Activated CD4-positive, alpha-beta memory T cell treated with anti-CD3 and anti-CD28 coated beads, Interleukin-2, amount 10 ng/mL, durations not matched to agents 7 days and 5 days (primary cell): ENCODE data around the gene FOXD4L1. TPM values are rescaled to one million over a fixed set of nuclear protein-coding genes. Genes with fewer than 3 reads are reported as not detected.
"Not testable (repeated sequence)": the region's sequence is repeated elsewhere in the genome, so short reads cannot be mapped to it uniquely, and the experiment has no call there.

Source experiments
- CTCF ChIA-PET: fragments of 350-600 bp; sonication (Branson Sonifier 250); formaldehyde crosslinking; loops from one replicate; lab custom pipeline; 2021; ENCODE audit warnings: antibody characterized with exemption, inconsistent platforms; lab: Charles Lee
- POLR2A ChIA-PET: fragments of 350-600 bp; sonication (Branson Sonifier 250); formaldehyde crosslinking; loops from one replicate; lab custom pipeline; 2021; ENCODE audit warnings: antibody characterized with exemption; lab: Charles Lee
- DNase-seq: peaks from one replicate; pipeline ENCODE4 v3.0.0-alpha.2; 2020
- H3K27ac Mint-ChIP-seq: one replicate; pipeline ENCODE4 v1.8.0; 2021; ENCODE audit warnings: mild to moderate bottlenecking, mixed read lengths
- H3K27me3 Mint-ChIP-seq: one replicate; pipeline ENCODE4 v1.8.0; 2021; ENCODE audit warnings: mixed read lengths
- H3K36me3 Mint-ChIP-seq: one replicate; pipeline ENCODE4 v1.8.0; 2021; ENCODE audit warnings: low read depth, mixed read lengths
- H3K4me1 Mint-ChIP-seq: one replicate; pipeline ENCODE4 v1.8.0; 2021; ENCODE audit warnings: mixed read lengths
- H3K4me3 Mint-ChIP-seq: one replicate; pipeline ENCODE4 v1.8.0; 2021; ENCODE audit warnings: mild to moderate bottlenecking, mixed read lengths
- H3K9me3 Mint-ChIP-seq: one replicate; pipeline ENCODE4 v1.8.0; 2021; ENCODE audit warnings: mixed read lengths
- total RNA-seq, 2 experiments: library from RNA; stranded (reverse); gene quantifications; one replicate each; pipeline ENCODE4 v1.2.3, GENCODE V29; 2021

Gene FOXD4L1
- total RNA-seq, 2 experiments from 2014 or later: 0.18 to 0.23 TPM

- Mint-ChIP-seq H3K4me3 (peak overlapping the region; percentile 69), H3K27me3 (peaks cover 14% of the 10 kb centered on the region)
- H3K27ac Mint-ChIP-seq, H3K9me3 Mint-ChIP-seq, DNase-seq, CTCF ChIA-PET, H3K4me1 Mint-ChIP-seq, H3K36me3 Mint-ChIP-seq, POLR2A ChIA-PET: not testable (repeated sequence)
Observed at GRCh38 chr2:113540834-113541203, 42.4 kb downstream of the FOXD4L1 start.

- Mint-ChIP-seq H3K27me3 (peaks cover 14% of the 10 kb centered on the region), H3K4me3 (peak overlapping the region; percentile 69)
- H3K27ac Mint-ChIP-seq, POLR2A ChIA-PET, H3K9me3 Mint-ChIP-seq, H3K4me1 Mint-ChIP-seq, H3K36me3 Mint-ChIP-seq: not testable (repeated sequence)
- CTCF ChIA-PET: interaction anchor here (0.6 kb wide), 1 partner anchor 60 kb away, joined by 3 read pairs; no protein-coding TSS in a partner anchor
- DNase-seq: peak; percentile 17
Observed at GRCh38 chr2:113541204-113541975, 42.9 kb downstream of the FOXD4L1 start.

GRCh38 chr2:113541976-113542485, 43.6 kb downstream of the FOXD4L1 start:
- POLR2A ChIA-PET: interaction anchor here (0.7 kb wide), 1 partner anchor 279 kb away, joined by 3 read pairs; no protein-coding TSS in a partner anchor
- peaks cover 14% of the 10 kb centered on the region for H3K27me3 Mint-ChIP-seq
- H3K9me3 Mint-ChIP-seq, H3K36me3 Mint-ChIP-seq, DNase-seq, CTCF ChIA-PET, H3K4me1 Mint-ChIP-seq, H3K27ac Mint-ChIP-seq: not testable (repeated sequence)
- peak overlapping the region; percentile 69 for H3K4me3 Mint-ChIP-seq

DNA sequence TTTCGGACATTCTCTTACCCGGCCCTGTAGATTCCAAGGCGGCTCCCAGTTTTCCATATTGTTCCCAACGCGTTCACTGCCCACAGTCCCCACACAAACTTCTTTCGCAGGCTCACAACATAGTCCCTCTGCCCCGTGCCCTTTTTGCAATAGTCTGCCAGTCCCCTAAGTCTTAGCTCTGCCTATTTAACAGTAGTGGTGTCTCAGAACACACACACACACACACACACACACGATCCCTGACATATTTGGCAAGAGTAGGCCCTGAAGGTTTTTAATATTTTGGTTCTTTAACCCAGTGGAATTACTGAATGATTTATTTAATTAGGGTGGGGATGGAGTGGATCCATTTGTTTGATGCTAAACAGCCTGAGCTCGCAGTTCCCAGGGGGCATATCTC, 44.1 kb downstream of the FOXD4L1 start:
- Mint-ChIP-seq H3K27me3 (peaks cover 14% of the 10 kb centered on the region), H3K4me3 (peak overlapping the region; percentile 69)
- H3K27ac Mint-ChIP-seq, H3K4me1 Mint-ChIP-seq, H3K9me3 Mint-ChIP-seq, H3K36me3 Mint-ChIP-seq, DNase-seq, CTCF ChIA-PET: not testable (repeated sequence)
- POLR2A ChIA-PET: interaction anchor here (0.7 kb wide), 1 partner anchor 279 kb away, joined by 3 read pairs; no protein-coding TSS in a partner anchor

Other genes starting within 250 kb of the FOXD4L1 start
- 1 to 10 TPM; 1.7 TPM for gene PAX8, start 219.7 kb upstream of the FOXD4L1 start, total RNA-seq
- 10 to 100 TPM; 30.6 to 32.7 TPM for gene ZNG1B, start 61.0 kb upstream of the FOXD4L1 start, total RNA-seq
- gene RABL2A, start 128.6 kb downstream of the FOXD4L1 start, total RNA-seq: 10 to 100 TPM; 13.5 to 14.1 TPM